ENCODE measurements around the gene NLRP5.

DNA sequence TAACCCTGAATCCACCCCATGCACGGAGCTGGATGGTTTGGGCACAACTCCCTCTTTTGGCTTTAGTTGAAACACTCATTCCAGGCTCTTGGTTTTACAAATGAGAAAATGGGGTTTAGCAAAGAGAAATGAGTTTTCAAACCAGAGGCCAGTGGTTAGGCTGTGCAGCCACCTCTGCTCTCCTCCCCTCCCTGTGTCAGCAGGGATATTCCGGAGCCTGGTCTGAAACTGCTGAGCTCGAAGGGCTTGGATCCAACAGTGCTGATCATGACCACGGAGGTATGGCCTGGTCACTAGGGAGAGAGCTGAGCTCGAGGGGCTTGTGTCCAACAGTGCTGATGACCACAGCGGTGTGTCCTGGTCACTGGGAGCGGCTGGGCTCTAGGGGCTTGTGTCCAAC, 93.0 kb downstream of the NLRP5 start:
- TF ChIP-seq CTCF (IDR thresholded peaks at IDR 0.05; ENCODE audit: low read depth, low read length) (no peak), EZH2phosphoT487 (IDR thresholded peaks at IDR 0.05; ENCODE audit: low read depth) (no peak)

Data from OCI-LY3 (cell line).